Renal cortex interstitium (tissue), 11 donors: ENCODE results near the gene NCDN. TPM values are rescaled to one million over a fixed set of nuclear protein-coding genes. Genes with fewer than 3 reads are reported as not detected.
"Not testable (repeated sequence)": the region's sequence is repeated elsewhere in the genome, so short reads cannot be mapped to it uniquely, and the experiment has no call there.

ENCODE experiments used
- DNase-seq, 11 donors: peaks; one replicate each; pipeline ENCODE4 v3.0.0-alpha.2; 2013; ENCODE audit warnings: low read depth in 9 of 11, low spot score in 4 of 11; ENCODE audit errors: extremely low read depth in 1 of 11
- polyA plus RNA-seq, 3 donors: library from polyadenylated mRNA; unstranded; fragments of 120-200 nt; gene quantifications; one replicate each; pipeline ENCODE4 v1.2.1, GENCODE V29; 2013; ENCODE audit not compliant: insufficient read length in 3 of 3

Gene NCDN
- polyA plus RNA-seq, 3 donors, result 12.7 to 20.7 (median 19.3) TPM

- DNase-seq, result no peak
Observed at GRCh38 chr1:35564884-35565741, 7.5 kb downstream of the NCDN start.

DNA sequence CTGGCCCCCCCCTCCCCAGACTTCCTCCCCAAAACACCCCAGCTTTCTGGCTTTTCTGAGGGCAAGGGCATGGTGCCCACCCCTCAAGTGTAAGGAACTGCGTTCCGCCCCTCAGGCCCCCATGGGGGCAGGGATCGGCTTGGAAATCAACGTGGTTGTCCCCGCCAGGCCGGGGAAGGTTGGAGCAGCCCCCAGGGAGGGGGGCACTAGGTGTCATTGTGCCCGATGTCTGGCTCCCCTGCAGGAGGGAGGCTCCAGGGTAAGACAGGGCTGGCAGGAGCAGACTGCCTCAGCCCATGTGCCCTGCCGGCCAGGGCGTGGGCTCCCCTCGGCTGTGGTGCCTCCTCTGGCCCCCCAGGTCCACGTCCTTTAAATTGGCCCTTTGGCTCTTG, 8.1 kb downstream of the NCDN start:
- no peak for DNase-seq

DNA sequence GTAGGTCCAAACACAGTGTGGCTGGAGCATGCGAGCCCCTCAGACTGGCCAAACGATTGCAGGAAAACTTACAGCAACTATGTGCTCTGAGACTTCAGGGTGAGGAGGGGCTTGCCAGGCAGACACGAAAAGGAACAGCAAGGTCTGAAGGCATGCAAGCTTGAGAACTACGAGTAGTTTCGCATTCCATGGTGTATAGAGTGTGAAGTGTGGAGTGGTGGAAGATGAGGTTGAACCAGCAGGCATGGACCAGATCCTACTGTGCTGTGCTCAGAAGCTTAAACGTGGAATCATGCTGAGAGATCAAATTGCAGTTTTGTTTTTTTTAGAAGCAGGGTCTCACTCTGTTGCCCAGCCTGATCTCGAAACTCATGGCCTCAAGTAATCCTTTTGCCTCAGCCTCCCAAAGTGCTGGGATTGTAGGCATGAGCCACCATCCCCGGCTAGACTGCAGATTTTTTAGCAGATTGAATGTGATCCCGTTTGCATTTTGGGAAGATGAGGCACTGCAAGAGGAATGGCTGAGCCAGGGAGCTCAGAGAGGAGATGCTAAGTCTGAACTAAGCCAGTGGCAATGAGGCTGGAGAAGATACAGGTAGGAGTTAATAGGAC, 10.5 kb downstream of the NCDN start:
- no peak for DNase-seq

DNA sequence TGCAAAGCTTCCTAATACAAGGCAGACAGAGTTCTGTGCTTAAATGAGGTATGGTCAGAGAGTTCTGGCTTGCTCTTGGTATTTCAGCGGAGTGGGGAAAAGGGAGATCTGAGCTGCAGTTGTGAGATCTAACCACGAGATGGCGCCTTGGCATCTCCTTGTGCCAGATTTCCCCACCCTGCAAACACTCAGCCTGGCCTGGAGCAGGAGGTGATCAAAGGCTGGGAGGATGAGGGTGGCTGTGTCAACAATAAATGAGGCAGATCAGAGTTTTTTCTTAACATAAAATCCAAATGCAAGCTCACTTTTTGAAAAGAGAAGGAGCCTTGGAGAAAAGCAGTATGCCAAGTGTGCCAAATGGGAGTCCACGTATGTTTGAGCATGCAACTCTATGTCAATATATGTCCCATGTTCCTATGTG, 11.4 kb downstream of the NCDN start:
- DNase-seq, result peak in 4 of 11 donors; percentile 49 to 71 (median 67)

DNA sequence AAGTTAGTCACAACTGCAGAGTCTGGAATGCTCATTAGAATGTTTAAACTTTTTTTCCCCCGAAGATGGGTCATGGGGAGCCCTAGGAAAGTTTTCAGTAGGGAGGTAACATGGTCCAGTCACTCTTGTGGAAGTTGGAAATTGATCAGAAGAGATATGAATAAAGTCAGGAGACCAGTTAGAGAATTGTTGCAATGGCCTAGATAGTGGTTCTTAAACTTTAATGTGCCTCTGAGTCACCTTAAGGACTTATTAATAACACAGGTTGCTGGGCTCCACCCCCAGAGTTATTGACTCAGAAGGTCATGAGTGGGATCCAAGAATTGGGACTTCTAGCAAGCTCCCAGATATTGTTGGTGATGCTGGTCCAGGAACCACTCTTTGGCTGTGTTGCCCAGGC, 12.3 kb downstream of the NCDN start:
- no peak for DNase-seq

DNA sequence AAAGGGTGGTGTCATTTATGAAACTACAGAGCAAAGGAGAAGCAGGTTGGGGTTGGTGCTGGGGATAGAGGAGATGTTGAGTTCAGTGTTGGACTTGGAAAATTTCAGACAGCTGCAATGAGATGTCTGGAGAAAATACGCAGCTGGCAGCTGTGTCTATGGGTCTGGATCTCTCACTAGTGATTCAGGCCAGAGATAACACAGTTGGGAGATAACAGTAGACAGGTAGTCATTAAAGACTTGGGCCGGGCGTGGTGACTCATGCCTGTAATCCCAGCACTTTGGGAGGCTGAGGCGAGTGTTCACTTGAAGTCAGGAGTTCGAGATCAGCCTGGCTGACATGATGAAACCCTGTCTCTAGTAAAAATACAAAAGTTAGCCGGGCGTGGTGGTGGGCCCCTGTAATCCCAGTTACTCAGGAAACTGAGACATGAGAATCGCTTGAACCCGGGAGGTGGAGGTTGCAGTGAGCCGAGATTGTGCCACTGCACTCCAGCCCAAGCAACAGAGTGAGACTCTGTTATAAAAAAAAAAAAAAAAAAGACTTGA, 13.1 kb downstream of the NCDN start:
- no peak for DNase-seq

- DNase-seq, result no peak
Observed at GRCh38 chr1:35571263-35571662, 13.7 kb downstream of the NCDN start.

- DNase-seq, result no peak
Observed at GRCh38 chr1:35572296-35572695, 14.7 kb downstream of the NCDN start.

GRCh38 chr1:35573198-35574124, 15.9 kb downstream of the NCDN start, which contains the start of gene TFAP2E:
Gene TFAP2E, plus strand, starts transcription at chr1:35573314. Its CDS starts 264 bp downstream, at chr1:35573578.
- no peak for DNase-seq

DNA sequence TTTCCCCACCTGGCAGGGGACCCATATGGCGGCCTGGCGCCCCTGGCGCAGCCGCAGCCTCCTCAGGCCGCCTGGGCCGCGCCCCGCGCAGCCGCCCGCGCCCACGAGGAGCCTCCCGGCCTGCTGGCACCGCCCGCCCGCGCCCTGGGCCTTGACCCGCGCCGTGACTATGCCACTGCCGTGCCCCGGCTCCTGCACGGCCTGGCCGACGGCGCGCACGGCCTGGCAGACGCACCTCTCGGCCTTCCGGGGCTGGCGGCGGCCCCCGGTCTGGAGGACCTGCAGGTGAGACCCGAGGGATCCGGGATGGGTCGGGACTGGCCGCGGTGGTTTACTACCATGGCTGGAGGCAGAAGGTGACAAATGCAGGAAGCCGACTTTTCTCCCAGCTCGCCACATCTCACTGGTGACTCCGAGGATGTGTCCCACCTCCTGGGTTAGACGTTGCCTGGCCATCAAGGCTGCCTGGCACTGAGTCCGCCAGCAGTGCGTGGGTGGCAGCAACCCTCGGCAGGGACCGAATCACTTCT, 16.6 kb downstream of the NCDN start:
- DNase-seq, result no peak

DNA sequence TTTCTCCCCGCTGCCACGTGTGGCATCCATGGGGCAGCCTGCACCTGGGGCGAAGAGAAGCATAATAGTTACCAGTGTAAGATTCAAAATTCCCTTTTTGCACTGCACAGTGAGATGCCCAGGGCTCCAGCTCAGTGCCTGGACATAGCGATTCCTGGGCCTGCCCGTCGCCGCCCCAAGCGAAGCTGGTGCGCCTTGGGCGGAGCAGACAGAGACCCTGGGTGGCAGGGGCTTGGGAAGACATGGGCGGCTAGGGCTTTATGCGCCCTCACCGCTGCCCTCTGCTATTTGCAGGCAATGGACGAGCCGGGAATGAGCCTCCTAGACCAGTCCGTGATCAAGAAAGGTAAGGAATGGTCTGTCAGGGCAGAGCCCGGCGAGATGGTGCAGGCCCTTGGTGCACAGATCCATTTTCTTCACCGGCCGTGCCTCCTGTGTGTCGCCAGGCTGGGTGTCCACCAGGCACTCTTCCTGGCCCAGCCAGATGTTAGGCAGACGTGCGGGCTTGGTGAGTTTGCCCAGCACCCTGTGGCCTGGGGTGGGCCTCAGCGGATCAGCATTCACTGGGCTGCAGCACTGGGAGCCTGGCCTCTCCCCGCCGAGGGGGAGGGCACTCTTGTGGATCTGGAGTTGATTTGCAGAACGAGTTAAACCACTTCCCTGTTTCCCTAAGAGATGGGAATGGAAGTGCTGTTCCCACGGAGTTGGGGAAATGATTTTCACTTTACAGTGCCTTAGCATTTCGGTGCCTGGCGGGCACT, 17.2 kb downstream of the NCDN start:
- DNase-seq, result no peak

DNA sequence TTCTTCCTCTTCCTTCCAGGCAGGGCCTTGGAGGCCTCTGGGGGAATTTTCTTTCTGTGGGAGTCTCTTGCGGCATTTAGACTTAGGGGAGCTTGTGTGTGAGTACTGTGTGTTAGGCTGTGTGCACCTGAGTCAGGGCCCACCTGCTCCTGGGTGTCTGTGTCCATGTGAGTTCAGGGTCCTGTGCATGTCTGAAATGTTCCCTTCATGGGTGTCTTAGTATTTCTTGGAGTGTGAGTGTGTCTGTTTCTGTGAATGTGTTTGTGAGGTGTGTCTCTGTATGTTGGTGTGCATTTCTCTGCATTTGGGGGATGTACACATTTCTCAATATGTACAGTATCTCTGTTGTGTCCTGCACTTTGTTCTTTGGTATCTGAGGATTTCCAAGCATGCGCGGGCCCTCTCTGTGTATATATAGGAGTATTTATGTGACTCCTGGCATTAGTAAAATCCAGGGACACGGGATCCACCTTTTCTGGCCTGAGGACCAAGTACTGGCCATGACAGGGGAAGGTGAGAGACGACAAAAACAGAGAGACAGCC, 17.9 kb downstream of the NCDN start:
- no peak for DNase-seq

- no peak for DNase-seq
Observed at GRCh38 chr1:35576061-35576765, 18.6 kb downstream of the NCDN start.

GRCh38 chr1:35576766-35577070, 19.1 kb downstream of the NCDN start:
- DNase-seq, result not testable (repeated sequence)

GRCh38 chr1:35577071-35577998, 19.7 kb downstream of the NCDN start:
- DNase-seq, result no peak

DNA sequence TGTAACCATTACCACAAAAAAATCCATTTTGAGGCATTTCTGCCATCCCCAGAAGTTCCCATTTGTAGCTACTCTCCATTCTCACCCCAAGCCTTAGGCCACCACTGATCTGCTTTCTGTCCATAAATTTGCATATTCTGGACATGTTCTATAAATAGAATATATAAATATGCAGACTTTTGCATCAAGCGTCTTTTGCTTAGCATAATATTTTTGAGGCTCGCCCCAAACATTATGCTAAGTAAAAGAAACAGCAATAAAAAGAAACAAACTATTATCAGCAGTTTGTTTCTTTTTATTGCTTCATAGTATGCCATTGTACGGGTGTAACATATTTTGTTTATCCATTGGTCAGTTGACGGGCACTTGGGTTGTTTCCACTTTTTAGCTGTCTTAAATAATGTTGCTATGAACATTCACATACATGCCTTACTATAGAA, 23.4 kb downstream of the NCDN start:
- no peak for DNase-seq
